ENCODE data around the gene FAM186B. TPM values are rescaled to one million over a fixed set of nuclear protein-coding genes. Genes with fewer than 3 reads are reported as not detected.
"Not testable (repeated sequence)": the region's sequence is repeated elsewhere in the genome, so short reads cannot be mapped to it uniquely, and the experiment has no call there.

Gene FAM186B
- total RNA-seq, 1 experiment from 2014 or later: 0.17 TPM

DNA sequence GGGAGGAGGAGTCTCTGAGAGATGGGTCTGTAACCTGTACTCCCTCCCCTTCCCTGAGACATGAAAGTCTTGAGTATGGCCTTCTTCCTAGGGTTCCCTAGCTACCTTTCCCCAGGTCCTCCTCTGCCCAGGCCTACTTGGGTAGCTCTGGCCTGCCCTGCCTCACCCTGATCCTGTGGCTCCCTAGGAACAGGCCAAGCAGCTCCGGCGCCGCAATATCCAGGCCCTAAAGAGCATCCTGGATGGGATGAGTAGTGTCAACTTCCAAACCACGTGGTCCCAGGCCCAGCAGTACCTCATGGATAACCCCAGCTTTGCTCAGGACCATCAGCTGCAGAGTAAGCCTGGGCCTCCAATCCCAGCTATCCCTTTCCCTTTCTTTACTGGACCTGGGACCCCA is 30.2 kb upstream of the FAM186B start:
- no peak for DNase-seq (ENCODE audit: low read depth)

GRCh38 chr12:49635036-49635435 is 29.6 kb upstream of the FAM186B start:
- DNase-seq (ENCODE audit: low read depth): no peak

DNA sequence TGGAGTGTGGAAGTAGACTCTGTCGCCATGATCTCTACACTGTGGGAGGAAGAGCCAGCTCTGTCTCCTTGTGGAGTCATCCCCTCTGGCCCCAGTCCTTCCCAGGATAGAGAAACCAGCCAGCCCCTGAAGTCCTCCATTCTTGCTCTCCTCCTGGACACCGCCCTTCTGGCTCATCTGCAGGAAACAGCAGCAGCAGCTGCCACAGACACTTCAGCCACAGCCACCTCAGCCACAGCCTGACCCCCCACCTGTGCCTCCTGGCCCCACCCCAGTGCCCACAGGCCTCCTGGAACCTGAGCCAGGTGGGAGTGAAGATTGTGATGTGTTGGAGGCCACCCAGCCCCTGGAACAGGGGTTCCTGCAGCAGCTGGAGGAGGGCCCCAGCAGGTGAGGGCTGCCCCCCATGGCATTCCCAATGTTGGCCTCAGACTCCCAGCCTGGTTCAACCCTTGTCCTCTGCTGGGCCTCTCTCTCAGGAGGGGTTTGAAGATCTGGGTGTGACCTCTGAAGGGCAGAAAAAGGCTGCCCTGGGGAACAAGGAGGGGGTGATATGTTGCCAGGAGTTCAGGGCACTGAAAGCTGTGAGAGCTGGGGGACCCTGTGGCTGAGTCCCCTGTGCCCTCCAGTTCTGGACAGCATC is 28.4 kb upstream of the FAM186B start:
- no peak for DNase-seq (ENCODE audit: low read depth)

GRCh38 chr12:49632986-49633702 is 27.7 kb upstream of the FAM186B start:
- no peak for DNase-seq (ENCODE audit: low read depth)

- no peak for DNase-seq (ENCODE audit: low read depth)
Observed at GRCh38 chr12:49632401-49632800, 27.0 kb upstream of the FAM186B start.

DNA sequence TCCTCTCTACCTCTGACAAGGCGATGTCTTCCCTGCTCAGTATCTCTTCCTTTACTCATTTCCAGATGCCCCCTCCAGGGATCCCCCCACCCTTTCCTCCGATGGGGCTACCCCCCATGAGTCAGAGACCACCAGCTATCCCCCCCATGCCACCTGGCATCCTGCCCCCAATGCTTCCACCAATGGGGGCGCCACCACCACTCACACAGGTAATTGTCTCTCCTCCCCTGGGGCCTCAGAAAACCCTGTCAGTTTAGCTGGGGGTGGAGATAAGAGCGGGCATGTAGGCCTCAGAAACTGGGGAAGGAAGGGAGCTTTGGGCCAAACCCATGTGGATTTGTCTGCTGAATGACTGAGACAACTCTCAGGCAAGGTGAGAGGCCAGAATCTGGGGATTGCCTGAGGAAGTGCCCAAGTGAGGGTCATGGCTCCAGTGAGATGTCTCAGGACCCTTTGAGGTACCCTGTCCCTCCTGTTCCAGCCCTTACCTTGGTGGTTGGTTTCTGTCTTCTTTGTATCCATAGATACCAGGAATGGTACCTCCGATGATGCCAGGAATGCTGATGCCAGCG is 26.0 kb upstream of the FAM186B start:
- no peak for DNase-seq (ENCODE audit: low read depth)

GRCh38 chr12:49627752-49628360 is 22.4 kb upstream of the FAM186B start:
- DNase-seq (ENCODE audit: low read depth): peak; percentile 68

GRCh38 chr12:49626836-49627235 is 21.4 kb upstream of the FAM186B start:
- no peak for DNase-seq (ENCODE audit: low read depth)

DNA sequence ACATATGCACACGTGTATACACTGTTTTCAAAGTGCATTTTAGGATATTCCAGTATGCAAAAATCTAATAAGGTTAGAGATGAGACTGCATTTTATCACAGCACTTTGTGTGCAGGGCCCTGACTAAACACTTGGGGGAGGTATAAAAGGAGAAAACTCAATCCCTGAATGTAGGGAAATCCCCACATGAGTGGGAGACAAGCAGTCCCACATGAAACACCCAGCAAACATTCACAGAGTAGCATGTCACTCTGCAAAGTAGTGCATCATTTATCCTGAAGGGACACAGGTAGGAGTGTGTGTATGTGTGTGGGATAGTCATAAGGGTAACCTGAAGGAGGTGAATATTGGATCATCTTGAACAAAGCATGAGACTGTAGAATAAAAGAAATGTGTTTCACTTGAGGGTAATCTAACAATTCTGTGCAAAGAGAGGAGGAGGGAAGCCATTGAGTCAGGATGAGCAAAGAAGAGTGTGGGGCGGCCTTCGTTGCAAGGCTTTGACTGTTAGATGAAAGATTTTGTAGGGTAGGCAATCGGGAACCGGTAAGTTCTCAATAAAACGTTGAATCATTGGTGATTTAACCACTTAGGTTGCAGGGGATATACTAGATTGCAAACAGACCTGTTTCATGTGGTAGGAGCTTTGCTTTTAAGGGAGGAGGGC is 20.9 kb upstream of the FAM186B start:
- peak; percentile 40 for DNase-seq (ENCODE audit: low read depth)

DNA sequence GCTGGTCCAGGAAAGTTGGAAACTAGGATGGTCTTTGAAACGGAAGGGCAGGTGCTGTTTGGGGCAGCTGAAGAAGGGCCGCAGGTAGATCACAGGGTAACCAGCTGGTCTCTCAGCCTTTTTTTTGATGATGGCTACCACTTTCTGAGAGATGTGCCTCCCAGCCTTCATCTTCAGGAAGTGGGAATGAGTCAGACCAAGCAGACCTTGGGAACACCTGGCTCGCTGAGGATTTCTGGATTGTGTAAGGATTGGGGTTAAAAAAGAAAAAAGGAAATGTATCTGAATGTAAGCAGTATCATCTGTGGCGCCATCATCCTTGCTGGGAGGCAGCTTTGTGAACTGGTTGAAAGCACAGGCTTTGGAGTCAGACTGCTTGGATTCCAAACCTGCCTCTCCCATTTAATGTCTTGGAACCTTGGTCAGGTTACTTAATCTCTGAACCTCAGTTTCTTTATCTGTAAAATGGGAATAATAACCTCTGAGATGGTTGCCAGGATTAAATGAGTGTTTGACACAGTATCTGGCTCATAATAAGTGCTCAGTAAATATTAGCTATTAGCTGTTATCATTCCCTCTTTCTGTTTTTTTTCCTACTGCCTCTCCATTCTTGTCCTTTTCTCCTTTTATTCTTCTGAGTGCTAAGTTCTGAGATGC is 19.6 kb upstream of the FAM186B start:
- peak; percentile 71 for DNase-seq (ENCODE audit: low read depth)

DNA sequence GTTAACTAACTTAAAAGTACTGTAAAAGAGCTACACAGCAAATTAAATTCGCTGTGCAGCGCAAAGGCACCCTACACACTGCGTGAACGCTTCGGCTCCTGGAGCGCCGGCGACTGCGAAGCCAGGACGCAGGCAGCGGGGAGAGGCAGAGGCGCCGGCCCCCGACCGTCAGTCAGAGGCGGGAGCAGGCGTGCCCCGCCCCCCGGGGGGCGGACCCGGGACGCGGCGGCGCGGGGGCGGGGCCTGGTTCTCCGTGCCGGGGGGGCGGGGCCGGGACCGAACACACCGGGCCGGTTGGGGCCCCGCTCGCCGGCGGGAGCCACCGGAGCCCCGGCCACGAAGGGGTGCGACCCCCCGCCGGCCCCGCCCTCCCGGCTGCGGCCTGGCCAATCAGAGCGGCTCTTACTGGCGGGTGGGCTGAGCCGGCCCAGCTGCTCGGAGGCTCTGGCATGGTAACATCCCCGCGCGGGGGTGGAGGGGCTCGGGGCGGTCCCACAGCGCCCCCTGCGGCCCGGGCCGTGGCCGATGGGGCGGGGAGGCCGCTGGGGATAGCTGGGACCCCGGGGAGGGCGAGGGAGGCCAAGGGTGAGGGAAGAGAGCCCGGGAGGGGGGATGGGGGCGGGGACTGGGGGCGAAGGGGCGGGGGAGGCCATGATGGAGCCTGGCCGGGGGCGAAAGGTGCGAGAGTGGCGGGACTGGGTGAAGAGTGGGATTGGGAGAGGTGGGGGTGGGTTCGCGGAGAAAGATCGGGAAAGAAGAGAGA is 17.9 kb upstream of the FAM186B start, which contains the start of gene PRPF40B:
PRPF40B (plus strand) TSS at position 420 of the 763 bp plus-strand sequence; CDS start at position 450, 30 bp downstream.
- DNase-seq (ENCODE audit: low read depth): peak; percentile 88

GRCh38 chr12:49622501-49623141 is 17.2 kb upstream of the FAM186B start:
- DNase-seq (ENCODE audit: low read depth): peak; percentile 25

- no peak for DNase-seq (ENCODE audit: low read depth)
Observed at GRCh38 chr12:49621651-49622500, 16.4 kb upstream of the FAM186B start.

GRCh38 chr12:49619286-49619685 is 13.8 kb upstream of the FAM186B start:
- DNase-seq (ENCODE audit: low read depth): no peak

GRCh38 chr12:49618576-49618975 is 13.1 kb upstream of the FAM186B start:
- no peak for DNase-seq (ENCODE audit: low read depth)

GRCh38 chr12:49616533-49617219 is 11.2 kb upstream of the FAM186B start:
- no peak for DNase-seq (ENCODE audit: low read depth)

DNA sequence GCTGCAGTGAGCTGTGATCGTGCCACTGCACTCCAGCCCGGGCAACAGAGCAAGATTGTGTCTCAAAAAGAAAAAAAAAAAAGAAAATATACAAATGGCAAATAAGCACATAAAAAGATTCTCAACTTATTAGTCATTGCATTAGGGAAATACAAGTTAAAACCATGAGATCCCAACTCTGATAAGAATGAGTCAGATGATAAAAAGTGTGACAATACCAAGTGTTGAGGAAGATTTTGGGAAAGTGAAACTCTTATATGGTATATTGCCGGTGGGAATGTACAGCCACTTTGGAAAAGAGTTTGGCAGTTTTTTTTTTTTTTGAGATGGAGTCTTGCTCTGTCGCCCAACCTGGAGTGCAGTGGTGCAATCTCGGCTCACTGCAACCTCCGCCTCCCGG is 10.3 kb upstream of the FAM186B start:
- DNase-seq (ENCODE audit: low read depth): no peak

- no peak for DNase-seq (ENCODE audit: low read depth)
Observed at GRCh38 chr12:49612210-49612609, 6.8 kb upstream of the FAM186B start.

DNA sequence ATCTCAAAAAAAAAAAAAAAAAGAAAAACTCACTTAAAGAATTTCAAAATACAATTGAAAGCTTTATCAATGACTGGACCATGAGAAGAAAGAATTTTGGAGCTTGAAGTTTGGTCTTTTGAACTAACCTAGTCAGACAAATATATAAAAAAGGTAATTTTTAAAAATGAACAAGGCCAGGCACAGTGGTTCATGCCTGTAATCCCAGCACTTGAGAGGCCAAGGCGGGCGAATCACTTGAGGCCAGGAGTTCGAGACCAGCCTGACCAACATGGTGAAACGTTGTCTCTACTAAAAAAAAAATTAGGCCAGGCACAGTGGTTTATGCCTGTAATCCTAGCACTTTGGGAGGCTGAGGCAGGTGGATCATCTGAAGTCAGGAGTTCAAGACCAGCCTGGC is 5.3 kb upstream of the FAM186B start:
- not testable (repeated sequence) for DNase-seq (ENCODE audit: low read depth)

Data from Daoy (cell line).